GM23248 (cell line): ENCODE data around the gene TTC39B.

Experiments
- EZH2 ChIP-seq: fragments of 200-600 bp; sonication (generic); IDR thresholded peaks from 2 replicates; pipeline ENCODE4 v1.6.1; 2018; ENCODE audit warnings: antibody characterized with exemption, mild to moderate bottlenecking; ENCODE audit not compliant: insufficient read depth, poor library complexity, severe bottlenecking
- EZH2phosphoT487 ChIP-seq: fragments of 200-600 bp; sonication (generic); IDR thresholded peaks from 2 replicates; pipeline ENCODE4 v1.6.1; 2018; ENCODE audit warnings: antibody characterized with exemption, moderate library complexity, mild to moderate bottlenecking, low read depth; ENCODE audit not compliant: insufficient read depth

GRCh38 chr9:15278839-15279238 is 28.2 kb downstream of the TTC39B start:
- TF ChIP-seq EZH2, result no peak
- no peak for TF ChIP-seq EZH2phosphoT487
